Mononuclear cell (primary cell): Measurements from ENCODE around the gene PTPRN2. TPM values are rescaled to one million over a fixed set of nuclear protein-coding genes. Genes with fewer than 3 reads are reported as not detected.

Experiments
- H3K27me3 ChIP-seq: 2 replicates; pipeline ENCODE4 v1.6.0; 2011; ENCODE audit warnings: low read length, control low read depth; ENCODE audit not compliant: insufficient read depth
- H3K4me1 ChIP-seq: 2 replicates; pipeline ENCODE4 v1.5.1; 2011; ENCODE audit warnings: mild to moderate bottlenecking, low read length, control low read depth; ENCODE audit not compliant: insufficient read depth
- H3K4me3 ChIP-seq: 2 replicates; pipeline ENCODE4 v1.5.1; 2011; ENCODE audit warnings: mild to moderate bottlenecking, low read length, moderate library complexity
- H3K9me3 ChIP-seq: 2 replicates; pipeline ENCODE4 v1.5.1; 2011; ENCODE audit warnings: low read depth, mild to moderate bottlenecking, control low read depth, low read length
- total RNA-seq: library from RNA; depleted of rRNA; stranded (reverse); fragments of >200 nt; gene quantifications from one replicate; pipeline ENCODE4 v1.2.3, GENCODE V29; 2012

PTPRN2 gene
- total RNA-seq, 1 donor: 0.31 TPM

DNA sequence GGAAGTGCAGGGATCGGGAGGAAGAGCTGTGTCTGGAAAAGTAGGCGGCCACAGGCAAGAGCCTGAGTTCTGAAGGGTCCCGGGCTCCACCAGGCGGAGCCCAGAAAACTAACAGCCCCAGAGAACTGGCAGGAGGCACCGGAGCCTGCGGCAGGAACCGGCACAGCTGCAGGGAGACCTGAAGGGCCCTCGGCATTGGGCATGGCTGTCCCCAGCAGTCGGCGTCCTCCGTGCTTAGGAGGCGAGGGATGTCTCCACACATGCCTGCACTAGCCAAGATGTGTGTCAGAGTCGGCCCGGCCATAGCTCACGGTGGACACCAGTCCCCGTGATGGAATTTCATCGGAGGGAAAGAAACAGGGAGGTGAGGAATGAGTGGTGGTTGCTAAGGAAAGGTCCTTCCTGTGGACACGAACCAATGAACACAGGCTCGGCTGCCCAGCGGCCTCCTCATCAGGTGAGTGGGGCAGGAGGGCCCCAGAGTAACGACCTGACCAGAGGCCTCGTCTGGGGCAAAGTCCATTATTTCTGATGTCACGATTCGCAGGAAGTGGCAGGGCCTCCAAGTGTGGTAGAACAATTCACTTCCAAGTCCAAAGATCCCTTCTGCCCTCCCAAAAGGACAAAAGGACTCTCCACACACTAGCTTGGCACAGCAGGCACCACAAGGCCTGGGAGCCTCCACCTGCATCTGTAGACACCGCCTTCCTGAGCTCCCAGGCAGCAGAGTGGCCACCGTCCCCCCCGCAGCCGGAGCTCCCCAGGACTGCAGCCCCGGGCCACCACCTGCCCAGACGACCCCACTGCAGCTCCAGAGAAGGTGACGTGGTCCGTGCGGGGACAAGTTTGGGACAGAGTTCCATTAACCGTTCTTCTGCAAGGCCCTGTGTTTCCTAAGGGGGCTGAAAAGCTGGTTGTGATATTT is 444.2 kb downstream of the PTPRN2 start:
- Histone ChIP-seq H3K9me3 (no peaks in the 10 kb centered on the region), H3K4me3 (no peak overlapping the region), H3K4me1 (no peaks in the 10 kb centered on the region), H3K27me3 (no peaks in the 10 kb centered on the region)

DNA sequence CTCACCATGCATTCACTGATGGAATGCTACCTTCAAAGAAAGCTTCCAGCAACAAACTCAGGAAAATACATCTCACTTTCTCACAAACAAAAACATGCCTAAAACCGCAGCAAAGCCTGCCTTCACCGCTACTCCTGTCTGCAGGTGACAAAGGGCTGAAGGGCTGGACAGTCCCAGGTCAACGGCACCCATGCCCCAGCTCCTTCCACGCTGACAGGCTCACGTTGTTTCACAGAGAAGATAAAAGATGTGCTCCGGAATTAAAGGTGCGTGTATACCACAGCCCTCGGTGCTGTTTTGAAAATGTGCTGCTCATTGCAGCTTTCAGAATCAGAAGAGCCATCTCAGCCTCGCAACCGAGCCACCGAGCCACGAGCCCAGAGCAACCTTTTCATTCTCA is 445.0 kb downstream of the PTPRN2 start:
- no peaks in the 10 kb centered on the region for H3K27me3 ChIP-seq
- no peaks in the 10 kb centered on the region for H3K4me1 ChIP-seq
- H3K9me3 ChIP-seq: no peaks in the 10 kb centered on the region
- no peak overlapping the region for H3K4me3 ChIP-seq

DNA sequence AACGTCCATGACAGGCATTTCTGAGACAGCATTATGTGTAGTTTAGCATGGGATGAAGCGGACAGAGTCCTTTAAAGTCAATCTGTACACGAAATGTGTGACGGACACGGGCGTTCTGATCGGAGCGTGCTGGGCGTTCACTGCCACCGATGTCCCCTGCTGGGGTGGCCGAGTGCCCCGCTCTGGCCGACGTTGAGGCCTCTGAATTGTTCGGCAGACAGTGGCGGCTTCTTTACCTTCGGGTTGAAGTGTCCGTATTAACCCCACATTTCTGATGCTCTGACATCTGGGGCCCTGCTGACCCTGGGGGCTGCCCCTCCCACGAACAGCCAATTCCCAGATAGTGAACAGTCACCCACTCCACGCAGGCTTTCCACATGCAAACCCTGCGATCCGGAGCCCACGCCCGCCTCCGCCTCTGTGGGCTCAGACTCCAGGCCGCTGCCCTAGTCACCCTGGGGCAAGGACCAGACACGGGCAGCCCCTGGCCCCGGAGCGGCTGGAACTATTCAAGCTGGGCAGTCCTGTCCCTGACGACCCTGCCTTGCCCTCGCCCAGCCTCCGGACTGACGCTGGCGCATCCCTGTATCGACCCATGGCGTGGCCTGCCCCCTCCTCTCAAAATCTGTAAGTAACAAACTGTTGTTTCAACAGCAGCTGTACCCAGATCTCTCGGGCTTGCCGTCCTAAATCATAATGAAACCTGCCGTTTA is 445.7 kb downstream of the PTPRN2 start:
- no peaks in the 10 kb centered on the region for H3K9me3 ChIP-seq
- H3K27me3 ChIP-seq: no peaks in the 10 kb centered on the region
- no peak overlapping the region for H3K4me3 ChIP-seq
- H3K4me1 ChIP-seq: no peaks in the 10 kb centered on the region

DNA sequence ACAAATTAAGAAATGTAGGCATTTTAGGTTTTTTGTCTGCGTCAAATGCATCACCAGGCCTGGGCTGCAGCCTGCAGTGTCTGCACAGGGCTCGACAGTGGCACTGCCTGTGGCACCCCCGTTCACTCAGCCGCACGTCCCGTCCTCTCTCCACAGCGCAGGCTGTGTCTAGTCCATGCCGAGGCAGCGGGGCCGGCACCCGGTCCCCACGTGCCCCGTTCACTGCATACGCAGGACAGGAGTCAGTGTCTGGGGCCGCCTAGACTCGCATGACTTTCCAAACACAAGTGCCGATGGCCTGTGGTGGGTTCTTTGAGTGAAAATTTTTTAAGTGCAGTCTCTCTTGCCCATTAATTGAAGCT is 446.4 kb downstream of the PTPRN2 start:
- no peaks in the 10 kb centered on the region for H3K27me3 ChIP-seq
- H3K9me3 ChIP-seq: no peaks in the 10 kb centered on the region
- H3K4me1 ChIP-seq: no peaks in the 10 kb centered on the region
- no peak overlapping the region for H3K4me3 ChIP-seq

DNA sequence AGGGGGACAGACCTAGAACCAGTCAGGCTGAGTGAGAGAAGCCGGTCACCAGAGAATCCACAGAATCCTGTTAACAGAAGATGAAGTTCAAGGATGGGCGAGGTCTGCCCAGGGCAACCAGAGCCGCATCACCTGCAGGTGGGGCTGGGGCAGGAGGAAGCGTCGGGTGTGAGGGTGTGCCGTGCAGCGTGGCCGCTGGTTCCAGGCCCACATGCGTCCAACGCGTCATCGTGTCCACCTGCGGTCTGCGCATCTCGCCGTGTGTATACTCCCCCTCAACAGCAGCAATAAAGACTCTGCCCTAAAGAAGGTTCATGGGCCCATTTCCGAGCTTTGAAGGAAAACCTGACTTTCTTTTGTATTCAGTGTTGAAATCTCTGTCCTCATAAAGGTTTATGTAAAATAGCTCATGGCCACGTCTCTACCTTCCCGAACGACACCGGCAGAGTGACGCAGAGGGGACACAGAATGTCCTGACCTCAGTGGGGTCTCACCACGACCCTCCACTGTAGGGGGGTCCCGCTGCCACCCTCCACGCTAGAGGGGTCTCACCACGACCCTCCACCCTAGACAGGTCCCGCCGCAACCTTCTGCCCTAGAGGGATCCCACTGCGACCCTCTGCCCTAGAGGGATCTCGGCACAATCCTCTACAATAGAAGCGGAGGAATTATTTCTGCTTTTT is 446.9 kb downstream of the PTPRN2 start:
- Histone ChIP-seq H3K27me3 (no peaks in the 10 kb centered on the region), H3K9me3 (no peaks in the 10 kb centered on the region), H3K4me3 (no peak overlapping the region), H3K4me1 (no peaks in the 10 kb centered on the region)

DNA sequence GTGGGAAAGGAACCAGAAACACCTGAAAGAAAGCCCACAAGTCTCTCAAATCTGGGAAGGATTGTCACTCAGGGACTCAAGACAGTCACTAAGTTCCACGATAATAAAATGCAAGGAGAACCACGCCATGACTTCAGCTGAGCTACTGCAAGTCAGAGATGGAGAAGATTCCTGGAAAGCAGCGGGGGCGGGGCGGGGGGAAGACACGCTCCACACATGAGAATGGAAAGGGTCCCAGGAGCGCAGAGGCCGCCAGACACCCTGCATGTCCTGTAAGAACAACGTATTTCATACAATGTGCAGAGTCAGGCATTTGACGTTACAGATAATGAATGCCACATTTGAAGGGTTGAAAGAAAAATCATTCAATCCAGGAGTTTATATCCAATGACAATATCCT is 448.1 kb downstream of the PTPRN2 start:
- Histone ChIP-seq H3K9me3 (no peaks in the 10 kb centered on the region), H3K27me3 (no peaks in the 10 kb centered on the region), H3K4me1 (no peaks in the 10 kb centered on the region), H3K4me3 (no peak overlapping the region)

DNA sequence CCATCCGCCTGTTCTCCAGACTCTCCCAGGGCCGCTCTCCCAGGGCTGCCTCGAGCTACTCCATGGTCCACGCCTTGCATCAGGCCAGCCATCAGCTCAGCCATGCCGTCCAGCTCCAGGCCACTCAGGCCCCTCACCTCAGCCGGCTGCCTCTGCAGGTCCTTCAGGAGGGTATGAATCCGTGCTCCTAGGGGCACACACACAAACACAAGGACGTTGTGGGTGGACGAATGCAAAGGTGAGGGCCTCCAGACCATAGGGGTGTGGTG is 449.4 kb downstream of the PTPRN2 start:
- H3K27me3 ChIP-seq: no peaks in the 10 kb centered on the region
- no peak overlapping the region for H3K4me3 ChIP-seq
- H3K4me1 ChIP-seq: no peaks in the 10 kb centered on the region
- H3K9me3 ChIP-seq: no peaks in the 10 kb centered on the region

DNA sequence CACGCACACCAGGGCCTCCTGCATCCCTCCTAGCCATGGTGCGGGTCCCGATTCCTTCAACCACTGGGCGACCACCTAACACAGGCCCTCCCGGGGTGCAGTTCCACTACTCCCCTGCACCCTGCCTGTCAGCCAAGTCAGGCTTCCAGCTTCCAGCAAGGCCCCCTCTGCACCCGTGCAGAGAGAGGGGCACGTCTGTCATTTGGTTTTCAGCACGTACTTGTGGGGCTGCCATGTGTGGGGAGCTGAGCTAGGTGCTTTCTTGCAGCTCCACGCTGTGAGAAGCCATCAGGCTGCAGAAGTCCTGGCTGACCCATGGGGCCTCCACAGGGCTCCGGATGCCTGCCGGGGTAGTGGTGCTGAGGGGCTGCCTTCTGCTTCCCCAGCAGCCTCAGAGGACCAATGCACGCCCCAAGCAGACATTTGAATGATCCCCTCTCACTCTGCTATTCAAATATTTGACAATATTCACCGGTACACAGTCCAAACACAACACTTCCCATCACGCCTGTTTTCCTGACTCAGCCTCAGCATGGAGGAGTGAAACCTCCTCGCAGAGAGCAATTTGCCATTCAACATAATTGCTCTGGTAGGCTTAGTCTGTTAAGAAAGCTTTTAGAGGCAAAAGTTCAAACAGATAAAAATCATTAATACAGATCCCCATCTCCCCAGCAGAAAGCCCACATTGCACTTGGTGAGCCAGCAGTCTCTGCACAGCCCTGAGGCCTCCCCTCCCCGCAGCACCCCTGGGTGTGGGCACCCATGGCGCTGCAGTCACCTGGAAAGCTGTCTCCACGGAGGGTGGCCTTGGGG is 449.9 kb downstream of the PTPRN2 start:
- Histone ChIP-seq H3K27me3 (no peaks in the 10 kb centered on the region), H3K4me1 (no peaks in the 10 kb centered on the region), H3K9me3 (no peaks in the 10 kb centered on the region), H3K4me3 (no peak overlapping the region)

DNA sequence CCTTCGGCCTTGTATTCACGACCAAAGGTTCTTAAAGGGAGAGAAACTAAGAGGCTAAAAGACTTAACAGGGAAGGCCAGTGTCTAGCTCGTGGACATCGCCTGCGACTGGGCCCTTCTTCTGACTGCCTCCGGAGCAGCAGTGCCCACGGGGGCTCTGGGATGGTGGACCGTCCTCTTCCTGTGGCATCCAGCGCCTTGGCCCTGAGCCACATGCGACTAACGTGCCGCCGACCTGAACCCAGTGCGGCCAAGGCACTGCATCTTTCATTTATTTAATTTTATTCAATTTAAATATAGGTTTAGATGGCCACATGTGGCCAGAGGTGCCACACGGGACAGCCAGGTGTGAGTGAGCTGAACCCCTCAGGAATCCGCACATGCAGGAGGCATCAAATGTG is 451.7 kb downstream of the PTPRN2 start:
- H3K4me3 ChIP-seq: no peak overlapping the region
- H3K27me3 ChIP-seq: no peaks in the 10 kb centered on the region
- H3K4me1 ChIP-seq: no peaks in the 10 kb centered on the region
- H3K9me3 ChIP-seq: peaks cover 13% of the 10 kb centered on the region

DNA sequence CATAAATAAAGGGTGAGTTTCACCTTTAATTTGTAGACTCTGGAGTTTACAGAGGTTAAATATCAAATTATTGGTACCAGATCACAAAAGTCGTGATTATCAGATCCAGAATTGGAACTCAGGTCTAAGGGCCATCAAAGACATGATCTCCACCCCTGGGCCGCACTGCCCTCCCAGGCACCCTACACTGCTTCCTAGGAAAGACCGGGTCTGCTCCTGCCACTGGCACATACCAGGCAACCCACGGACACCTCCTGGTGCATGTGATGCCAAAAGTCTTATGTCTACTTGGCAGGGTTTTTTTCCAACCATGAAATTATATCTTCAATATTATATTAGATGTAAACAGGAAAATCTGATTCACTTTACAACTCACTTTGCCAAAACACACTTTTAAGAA is 452.8 kb downstream of the PTPRN2 start:
- Histone ChIP-seq H3K4me1 (no peaks in the 10 kb centered on the region), H3K27me3 (no peaks in the 10 kb centered on the region), H3K9me3 (peaks cover 23% of the 10 kb centered on the region), H3K4me3 (no peak overlapping the region)

DNA sequence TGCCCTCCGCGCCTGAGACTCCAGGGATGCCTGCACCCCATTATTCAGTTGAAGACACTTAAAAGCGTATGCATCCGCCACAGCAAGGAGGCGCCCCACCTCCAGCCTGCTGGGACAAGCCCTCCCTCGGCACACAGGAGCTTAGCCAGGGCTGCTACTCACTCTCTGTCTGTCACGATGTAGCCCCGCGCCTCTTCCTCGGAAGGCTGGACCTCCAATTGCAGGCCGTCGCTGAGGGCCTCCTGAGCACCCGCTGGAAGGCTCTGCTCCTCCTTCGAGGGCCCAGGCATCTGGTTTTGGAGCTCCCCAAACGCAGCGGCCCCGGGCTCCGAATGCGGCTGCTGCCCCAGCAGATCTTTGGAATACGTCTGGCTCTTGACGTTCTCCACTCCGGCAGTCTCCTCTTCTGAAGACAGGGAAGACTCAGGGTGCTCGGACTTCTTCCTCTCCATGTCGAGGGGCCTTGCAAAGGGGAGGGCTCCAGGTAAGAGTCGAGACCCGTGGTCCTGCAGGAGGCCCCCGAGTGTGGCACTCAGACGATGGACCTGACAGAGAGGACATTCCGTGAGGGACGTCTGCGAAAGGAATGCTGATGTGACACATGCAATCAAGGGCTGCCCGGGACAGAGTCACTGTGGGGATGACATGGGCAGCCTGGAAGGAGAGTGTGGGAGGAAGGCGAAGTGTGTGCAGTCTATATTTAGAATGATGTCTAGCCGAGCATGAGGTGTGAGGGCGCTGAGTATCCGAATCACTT is 453.9 kb downstream of the PTPRN2 start:
- H3K27me3 ChIP-seq: no peaks in the 10 kb centered on the region
- H3K9me3 ChIP-seq: peaks cover 23% of the 10 kb centered on the region
- H3K4me3 ChIP-seq: no peak overlapping the region
- no peaks in the 10 kb centered on the region for H3K4me1 ChIP-seq

DNA sequence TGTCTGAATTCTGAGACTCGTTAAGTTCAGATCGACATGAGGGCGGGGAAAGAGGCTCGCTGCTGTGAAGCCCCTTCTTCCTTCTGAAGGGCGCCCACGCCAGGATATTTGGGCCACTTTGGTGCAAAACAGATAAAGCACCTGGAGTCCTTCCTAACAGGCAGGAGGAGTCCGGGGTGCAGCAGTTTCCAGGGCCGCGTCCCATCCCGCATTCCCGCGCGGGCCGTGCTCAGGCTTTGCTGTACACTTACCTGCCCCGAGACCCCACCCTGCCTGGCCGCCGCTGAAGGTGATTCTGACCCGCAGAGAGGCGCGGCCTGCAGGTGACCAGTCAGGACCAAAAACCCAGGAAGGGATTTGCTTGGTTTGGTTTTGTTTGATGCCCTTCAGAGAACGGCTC is 454.6 kb downstream of the PTPRN2 start:
- no peak overlapping the region for H3K4me3 ChIP-seq
- no peaks in the 10 kb centered on the region for H3K27me3 ChIP-seq
- H3K4me1 ChIP-seq: no peaks in the 10 kb centered on the region
- H3K9me3 ChIP-seq: peaks cover 23% of the 10 kb centered on the region

DNA sequence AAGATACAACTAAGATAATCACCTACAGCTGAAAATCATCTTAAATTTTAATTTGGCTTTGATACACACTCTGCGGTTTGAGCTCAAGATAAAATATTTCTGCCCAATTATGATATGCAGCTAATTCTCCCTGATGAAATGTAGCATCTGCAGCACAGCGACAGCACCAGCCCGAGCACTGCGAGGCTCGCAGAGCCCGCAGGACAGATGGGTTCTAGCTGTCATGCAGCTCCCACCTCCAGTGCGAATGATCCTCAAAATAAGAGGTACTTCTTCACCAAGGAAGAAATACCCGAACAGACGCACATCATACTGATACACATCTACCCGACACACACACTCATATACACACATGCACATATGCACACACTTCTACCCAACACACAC is 457.6 kb downstream of the PTPRN2 start:
- Histone ChIP-seq H3K27me3 (no peaks in the 10 kb centered on the region), H3K9me3 (peaks cover 23% of the 10 kb centered on the region), H3K4me1 (no peaks in the 10 kb centered on the region), H3K4me3 (no peak overlapping the region)
